Measurements from ENCODE around the gene IGSF9B. TPM values are rescaled to one million over a fixed set of nuclear protein-coding genes. Genes with fewer than 3 reads are reported as not detected.
"Not testable (repeated sequence)": the region's sequence is repeated elsewhere in the genome, so short reads cannot be mapped to it uniquely, and the experiment has no call there.

Gene IGSF9B, protein sequence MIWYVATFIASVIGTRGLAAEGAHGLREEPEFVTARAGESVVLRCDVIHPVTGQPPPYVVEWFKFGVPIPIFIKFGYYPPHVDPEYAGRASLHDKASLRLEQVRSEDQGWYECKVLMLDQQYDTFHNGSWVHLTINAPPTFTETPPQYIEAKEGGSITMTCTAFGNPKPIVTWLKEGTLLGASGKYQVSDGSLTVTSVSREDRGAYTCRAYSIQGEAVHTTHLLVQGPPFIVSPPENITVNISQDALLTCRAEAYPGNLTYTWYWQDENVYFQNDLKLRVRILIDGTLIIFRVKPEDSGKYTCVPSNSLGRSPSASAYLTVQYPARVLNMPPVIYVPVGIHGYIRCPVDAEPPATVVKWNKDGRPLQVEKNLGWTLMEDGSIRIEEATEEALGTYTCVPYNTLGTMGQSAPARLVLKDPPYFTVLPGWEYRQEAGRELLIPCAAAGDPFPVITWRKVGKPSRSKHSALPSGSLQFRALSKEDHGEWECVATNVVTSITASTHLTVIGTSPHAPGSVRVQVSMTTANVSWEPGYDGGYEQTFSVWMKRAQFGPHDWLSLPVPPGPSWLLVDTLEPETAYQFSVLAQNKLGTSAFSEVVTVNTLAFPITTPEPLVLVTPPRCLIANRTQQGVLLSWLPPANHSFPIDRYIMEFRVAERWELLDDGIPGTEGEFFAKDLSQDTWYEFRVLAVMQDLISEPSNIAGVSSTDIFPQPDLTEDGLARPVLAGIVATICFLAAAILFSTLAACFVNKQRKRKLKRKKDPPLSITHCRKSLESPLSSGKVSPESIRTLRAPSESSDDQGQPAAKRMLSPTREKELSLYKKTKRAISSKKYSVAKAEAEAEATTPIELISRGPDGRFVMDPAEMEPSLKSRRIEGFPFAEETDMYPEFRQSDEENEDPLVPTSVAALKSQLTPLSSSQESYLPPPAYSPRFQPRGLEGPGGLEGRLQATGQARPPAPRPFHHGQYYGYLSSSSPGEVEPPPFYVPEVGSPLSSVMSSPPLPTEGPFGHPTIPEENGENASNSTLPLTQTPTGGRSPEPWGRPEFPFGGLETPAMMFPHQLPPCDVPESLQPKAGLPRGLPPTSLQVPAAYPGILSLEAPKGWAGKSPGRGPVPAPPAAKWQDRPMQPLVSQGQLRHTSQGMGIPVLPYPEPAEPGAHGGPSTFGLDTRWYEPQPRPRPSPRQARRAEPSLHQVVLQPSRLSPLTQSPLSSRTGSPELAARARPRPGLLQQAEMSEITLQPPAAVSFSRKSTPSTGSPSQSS (N-terminal part only)
- total RNA-seq: 0.24 TPM in 1 of 2 replicates, not detected in the other
- 0.20 TPM for polyA plus RNA-seq (2012)

DNA sequence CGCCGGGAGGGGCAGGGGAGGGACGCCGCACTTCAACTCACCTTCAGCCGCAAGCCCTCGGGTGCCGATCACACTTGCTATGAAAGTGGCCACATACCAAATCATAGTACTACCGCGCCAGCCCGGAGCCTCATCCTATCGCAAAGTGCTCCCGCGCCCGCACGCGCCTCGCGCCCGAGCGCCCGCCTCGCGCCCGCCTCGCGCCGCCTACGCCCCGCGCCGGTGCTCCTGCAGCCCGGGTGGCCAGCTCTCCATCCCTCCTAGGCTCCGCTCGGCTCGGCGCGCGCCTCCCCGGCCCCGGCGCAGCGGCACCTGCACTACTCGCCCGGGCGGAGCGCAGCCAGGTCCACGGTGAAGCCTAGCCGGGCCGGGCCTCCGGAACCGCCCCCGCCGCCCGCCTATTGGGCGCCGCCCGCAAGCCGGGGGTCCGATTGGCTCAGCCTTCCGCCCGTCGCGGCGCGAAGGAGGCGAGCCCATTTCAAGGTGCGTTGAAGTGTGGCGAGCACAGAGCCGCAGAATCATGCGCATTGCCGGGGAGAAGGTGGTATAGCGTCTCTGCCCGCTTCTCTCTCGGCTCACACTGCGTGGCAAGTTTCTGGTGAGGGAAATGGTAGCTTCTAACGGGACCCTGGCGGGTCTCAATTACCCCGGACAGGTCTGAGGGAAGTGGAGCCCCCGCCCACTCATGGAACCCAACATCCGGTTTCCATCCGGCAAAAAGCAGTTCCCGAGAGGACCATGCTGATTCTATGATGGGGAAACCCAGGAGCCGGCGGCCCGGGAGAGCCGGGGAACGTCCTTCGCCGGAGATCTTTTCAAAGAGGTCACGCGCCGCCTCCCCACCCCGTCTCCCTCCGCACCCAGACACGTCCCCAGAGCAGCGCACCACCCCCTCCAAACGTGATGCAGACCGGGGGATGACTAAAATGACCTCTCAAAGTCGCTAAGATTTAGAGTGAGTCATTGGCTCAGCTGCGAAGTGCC lies at the start of gene IGSF9B:
IGSF9B (minus strand) TSS at position 319 of the 984 bp plus-strand sequence; CDS start at position 105, 214 bp downstream.
- DNase-seq (ENCODE audit: low read depth): peak; percentile 40

DNA sequence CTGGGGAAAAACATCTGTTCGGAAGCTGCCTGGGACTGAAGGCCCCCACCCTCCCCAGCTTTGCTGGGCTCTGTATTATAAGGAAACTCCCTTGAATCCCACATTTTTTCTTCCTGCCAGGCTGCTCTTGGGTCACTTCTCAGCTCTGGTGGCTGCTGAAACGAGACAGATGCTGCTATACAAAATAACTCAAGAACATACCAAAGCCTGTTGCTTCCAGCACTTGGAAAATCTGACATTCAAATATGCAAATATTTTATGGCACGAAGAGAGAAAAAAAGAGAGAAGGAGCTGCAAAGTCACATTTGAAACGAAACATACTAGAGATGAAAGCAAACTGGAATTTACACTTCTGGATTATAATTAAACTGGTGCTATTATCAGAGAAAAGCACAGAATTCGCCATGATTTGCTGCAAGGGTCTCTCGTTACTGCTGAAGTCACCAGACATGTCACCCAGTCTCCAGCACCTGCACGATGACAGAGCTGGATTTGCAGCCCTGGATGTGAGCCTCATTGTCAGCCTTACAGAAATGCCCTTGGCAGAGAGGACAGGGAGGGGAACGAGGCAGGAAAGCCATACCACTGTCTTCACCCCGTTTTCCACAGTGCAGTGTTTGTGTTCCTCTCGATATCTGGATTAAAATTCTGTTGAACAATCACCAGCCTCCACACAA lies 47.9 kb upstream of the IGSF9B start:
- DNase-seq (ENCODE audit: low read depth): no peak

DNA sequence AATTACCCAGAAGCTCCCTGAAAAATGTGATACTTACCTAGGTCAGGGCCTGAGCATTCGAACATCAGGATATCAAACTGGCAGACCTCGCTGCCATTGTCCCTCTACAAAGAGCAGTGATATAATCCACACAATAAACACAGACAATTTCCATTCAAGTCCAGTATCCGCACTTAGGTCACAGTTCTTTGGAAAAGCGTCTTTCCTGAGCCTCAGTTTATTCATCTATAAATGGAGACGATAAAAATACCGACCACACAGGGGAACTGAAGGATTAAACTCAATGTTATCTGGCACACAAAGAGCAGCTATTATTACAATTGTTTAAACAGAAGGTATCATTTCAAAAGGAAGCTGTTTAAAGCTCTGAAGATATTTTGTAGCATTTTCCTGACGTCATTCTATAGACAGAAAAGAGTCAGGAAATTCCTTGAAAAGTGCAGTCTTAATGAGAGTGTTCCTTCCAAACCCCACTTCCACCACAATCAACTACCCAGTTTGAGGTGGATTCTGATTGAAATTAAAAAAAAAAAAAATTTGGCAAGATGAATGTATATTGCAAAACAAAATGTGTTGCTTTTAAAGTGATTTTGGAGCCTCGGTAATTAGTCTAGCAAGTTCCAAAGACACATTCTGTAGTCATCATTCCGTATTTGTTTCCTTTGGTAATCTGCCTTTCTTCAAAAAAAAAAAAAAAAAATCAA lies 47.2 kb upstream of the IGSF9B start:
- no peak for DNase-seq (ENCODE audit: low read depth)

DNA sequence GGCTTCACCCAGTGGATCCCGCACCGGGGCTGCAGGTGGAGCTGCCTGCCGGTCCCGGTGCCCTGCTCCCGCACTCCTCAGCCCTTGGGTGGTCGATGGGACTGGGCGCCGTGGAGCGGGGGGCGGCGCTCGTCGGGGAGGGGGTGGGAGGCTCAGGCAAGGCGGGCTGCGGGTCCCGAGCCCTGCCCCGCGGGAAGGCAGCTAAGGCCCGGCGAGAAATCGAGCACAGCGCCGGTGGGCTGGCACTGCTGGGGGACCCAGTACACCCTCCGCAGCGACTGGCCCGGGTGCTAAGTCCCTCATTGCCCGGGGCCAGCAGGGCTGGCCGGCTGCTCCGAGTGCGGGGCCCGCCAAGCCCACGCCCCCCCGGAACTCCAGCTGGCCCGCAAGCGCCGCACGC lies 46.1 kb upstream of the IGSF9B start:
- not testable (repeated sequence) for DNase-seq (ENCODE audit: low read depth)

DNA sequence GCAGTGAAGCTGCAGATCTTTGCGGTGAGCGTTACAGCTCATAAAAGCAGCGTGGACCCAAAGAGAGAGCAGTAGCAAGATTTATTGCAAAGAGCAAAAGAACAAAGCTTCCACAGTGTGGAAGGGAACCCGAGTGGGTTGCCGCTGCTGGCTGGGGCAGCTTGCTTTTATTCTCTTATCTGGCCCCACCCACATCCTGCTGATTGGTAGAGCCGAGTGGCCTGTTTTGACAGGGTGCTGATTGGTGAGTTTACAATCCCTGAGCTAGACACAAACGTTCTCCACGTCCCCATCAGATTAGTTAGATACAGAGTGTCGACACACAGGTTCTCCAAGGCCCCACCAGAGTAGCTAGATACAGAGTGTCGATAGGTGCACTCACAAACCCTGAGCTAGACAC lies 45.6 kb upstream of the IGSF9B start:
- DNase-seq (ENCODE audit: low read depth): not testable (repeated sequence)

DNA sequence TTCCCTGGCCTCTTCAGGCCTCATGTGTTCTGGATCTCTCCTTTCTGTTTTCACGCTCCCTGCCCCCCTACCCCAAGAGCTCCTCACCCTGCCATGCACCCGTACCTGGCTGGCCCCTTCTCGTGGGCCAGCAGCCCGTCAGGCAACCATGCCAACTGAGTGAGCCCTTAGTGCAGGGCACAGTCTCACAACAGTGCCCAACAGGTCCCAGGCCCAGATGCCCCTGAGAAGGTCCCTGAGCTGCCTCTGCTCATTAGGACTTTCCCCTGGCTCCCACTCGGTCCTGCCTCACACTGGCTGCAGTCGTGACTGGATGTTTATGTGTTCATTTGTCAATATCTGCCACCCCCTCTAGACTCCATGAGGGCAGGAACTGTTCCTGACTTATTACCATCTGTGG lies 44.8 kb upstream of the IGSF9B start:
- DNase-seq (ENCODE audit: low read depth): no peak

DNA sequence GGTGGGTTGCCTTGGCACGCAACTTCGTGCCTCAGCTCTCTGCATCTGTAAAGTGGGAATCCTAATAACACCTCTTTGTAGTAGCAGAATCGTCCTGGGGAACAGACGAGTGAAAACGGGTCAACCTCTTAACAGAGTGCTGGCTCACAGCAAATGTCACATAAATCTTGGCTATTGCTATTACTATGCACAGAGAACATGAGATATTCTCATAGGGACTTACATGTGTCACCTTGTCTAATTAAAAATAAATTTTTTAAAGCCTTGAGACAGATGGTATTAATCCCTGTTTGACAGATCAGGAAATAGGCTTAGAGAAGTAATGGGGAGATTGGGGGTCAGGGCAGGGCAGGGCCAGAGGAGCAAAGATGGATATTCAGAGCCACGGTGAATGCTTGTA lies 44.3 kb upstream of the IGSF9B start:
- no peak for DNase-seq (ENCODE audit: low read depth)

DNA sequence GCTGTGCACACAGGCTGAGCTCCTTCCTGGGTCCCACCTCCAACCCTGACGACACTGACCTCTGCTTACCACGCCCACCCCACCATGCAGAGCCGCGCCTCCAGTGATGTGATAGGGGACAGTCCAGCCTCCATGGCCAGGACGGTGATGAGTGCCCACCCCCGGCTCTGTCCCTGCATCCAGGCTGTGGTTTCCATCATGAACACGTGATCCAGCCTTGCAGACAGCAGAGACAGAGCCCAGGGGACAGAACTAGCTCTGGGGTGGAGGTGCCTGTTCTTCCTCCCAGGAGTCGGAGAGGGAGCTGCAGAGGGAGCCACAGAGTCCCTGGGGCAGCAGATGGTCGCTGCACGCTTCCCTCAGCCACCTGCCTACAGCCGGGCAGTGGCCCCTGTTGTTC lies 42.6 kb upstream of the IGSF9B start:
- no peak for DNase-seq (ENCODE audit: low read depth)

DNA sequence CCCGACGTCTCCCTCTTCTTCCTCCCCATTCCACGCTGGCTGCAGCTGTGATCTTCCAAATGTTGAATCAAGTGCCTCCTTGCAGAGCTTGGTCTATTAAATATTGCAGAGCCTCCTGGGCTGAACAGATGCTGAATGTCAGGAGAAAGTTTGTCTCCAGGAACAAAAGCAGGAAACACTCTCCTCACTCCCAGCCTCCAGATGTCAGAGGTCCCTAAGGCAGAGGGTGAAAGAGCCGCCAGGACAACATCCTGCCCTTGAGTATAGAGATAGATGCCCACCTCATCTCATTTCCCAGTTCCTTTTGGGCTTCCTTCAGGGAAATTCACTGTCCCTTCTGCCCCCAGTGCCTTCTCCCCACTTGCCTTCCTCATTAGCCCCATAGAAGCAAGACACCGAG lies 40.8 kb upstream of the IGSF9B start:
- no peak for DNase-seq (ENCODE audit: low read depth)

DNA sequence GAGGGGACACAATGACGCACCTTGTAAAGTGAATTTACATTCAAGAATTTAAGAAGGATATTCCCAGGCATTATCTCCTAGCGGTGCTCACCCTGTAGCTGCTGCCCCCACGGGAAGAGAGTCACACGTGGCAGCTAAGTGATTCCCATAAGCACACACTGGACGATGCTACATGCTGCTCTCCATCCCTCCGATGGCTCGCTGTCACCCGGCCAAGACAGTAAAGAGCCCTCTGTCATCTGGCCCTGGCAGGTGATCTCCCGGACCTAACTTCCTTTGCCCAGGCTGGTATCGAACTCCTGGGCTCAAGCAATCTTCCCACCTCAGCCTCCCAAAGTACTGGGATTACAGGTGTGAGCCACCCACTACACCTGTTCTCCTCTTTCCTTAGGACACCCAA lies 39.9 kb upstream of the IGSF9B start:
- DNase-seq (ENCODE audit: low read depth): no peak

DNA sequence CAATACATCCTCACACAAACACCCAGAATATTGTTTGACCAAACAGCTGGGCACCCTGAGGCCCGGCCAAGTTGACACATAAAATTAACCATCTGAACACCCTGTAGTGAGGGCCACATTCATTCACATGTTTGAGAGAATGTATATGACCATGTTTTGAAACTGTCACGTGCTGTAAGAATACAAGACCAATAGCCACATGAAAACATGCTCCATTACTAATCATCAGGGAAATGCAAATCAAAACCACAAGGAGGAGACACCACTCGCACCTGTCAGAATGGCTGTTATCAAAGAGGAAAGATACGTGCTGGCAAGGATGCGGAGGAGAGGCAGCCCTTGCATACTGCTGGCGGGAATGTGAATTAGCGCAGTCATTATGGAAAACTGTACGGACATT lies 38.3 kb upstream of the IGSF9B start:
- no peak for DNase-seq (ENCODE audit: low read depth)

DNA sequence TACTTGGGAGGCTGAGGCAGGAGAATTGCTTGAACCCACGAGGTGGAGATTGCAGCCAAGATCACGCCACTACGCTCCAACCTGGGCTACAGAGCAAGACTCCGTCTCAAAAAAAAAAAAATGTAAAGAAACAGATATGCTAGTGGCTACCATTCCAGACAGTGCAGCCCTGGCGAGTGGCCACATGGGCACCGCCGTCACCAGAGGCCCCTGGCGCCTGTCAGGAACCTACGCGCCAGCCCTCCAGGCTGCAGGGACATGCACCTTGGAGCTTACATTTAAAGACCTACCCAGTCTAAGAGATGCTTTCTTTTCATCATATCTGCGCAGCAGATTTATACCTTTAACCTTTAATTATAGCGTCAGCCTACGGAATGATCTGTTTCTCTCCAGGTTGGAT lies 37.2 kb upstream of the IGSF9B start:
- DNase-seq (ENCODE audit: low read depth): no peak

DNA sequence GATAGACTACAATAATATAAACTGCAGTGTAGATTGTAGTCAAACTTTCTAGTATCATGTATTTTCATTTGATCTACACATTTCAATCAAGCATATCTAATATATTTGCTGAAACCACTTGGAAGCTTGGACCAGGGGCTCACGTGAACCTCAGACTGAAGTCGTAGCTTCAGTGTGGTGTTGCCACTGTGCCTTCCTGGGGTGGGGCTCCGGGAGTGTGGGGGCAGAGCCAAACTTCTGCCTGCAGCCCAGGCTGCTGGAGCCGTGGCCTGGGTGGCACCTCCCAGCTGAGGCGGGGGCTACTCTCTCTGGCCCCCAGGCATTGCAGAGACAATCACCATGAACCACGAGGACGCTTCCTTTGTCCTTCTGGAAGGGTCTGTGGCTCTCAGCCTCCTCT lies 36.3 kb upstream of the IGSF9B start:
- no peak for DNase-seq (ENCODE audit: low read depth)

DNA sequence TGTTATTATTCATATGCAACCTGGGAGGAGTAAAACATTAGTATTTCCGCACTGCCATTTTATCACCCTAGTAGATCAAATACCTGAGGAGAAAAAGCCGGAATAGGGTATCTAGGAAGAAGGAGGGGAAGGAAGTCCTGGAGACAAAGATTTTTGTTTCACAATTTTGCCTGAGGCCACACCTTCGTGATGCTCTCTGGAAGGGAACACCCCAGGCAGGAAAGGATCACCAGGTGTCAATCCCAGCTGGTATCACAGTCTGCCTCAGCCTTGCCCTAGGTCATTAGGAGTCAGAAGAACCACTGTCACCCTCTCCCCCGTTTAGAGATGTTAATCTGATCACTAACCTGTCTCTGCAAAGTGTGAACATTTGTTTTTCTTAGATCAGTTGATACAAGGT lies 35.4 kb upstream of the IGSF9B start:
- DNase-seq (ENCODE audit: low read depth): no peak

DNA sequence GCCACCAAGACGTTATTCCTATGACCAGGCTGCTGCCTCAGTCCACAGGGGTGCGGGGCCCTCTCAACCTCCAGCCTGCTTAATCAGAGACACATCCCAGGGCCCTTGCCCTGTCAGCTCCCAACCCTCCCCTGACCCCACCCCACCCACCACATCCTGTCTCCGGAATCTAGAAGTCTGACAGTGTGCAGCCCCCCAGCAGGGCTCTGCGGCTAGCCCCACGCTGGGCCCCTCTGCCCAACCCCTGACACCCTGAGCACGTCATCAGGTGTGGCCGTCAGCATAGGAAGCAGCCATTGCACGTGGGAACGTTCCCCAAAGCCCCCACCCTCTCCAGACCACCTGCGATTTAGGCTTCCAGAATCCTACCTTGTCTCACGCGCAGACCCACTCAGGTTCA lies 34.3 kb upstream of the IGSF9B start:
- no peak for DNase-seq (ENCODE audit: low read depth)

DNA sequence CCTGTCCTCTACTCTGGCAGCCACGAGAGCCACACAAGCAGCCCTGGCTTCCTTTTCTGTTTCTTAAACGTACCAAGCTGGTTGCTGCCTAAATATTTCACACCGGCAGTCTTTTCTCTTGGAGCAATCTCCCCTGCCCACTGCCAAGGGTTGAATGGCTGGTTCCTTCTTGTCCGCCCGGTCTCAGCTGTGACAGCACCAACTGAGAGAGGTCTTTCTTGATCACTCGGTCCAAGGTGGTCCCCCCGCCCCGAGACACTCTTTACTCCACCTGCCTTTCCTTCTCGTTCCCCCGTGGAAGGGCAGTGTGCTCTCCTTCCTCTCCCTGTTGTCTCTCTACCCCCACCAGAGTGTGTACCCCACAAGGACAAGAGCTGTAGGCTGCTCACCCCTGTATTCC lies 33.7 kb upstream of the IGSF9B start:
- no peak for DNase-seq (ENCODE audit: low read depth)

DNA sequence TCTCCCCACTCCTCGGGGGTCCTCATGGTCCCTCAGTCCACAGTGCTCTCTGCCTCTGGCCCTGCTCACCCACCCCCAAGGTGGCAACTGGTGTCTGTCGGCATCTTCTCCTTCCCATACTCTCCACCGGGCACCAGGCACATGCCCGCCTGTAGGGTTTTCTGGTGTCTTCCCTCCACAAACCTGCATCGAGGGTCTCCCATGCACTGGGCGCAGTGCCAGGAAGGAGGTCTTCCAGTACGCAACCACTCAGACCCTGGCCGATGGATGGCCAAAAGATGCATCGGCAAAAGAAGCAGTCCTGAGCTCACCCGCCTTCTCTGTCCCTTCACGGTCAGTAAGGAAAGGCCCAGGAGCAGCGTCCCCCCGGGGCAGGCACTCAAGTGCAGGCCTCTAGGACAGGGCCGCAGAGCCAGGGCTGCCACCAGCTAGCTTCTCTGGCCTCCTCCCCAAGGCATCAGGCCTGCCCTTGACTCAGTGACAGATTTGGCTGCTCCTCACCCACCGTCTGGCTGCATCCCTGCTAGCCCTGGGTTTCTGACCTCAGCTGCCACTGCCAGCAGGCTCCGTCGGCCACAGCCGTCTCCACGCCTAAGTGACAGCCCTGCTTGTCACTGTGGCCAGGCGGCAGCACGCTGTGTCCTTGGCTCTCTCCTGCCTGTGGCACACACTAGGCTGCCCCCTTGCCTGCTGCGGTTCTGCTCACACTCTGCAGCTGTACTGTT lies 32.1 kb upstream of the IGSF9B start:
- peak; percentile 39 for DNase-seq (ENCODE audit: low read depth)

DNA sequence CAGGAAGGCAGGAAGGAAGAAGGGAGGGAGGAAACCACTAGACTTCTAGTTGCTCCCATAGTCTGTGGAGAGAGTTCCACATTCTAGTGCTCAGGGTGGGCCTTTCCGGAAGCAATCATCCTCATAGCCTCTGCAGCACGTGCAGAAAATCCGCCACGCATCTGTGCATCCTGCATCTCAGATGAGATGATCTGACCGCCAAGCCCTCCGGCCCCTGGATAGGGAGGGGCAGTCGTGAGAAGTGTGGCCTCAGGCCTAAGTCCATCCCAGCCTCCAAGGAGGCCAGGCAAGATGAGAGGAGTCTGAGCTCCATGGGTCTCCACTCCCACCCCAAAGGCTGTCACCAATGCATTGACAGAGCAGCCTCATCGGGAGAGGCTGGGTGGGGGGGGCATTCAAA lies 30.4 kb upstream of the IGSF9B start:
- no peak for DNase-seq (ENCODE audit: low read depth)

All from myocyte (in vitro differentiated cells).